Endothelial cell of umbilical vein (primary cell): Measurements from ENCODE around the gene GAN.
A peak's percentile ranks its signal among the peaks of the same experiment; 100 is the strongest.

Experiments used
- CTCF ChIP-seq, 2 donors: IDR thresholded peaks; 1 replicate in 1 of 2; 2 replicates in 1 of 2; pipeline ENCODE4 v1.5.1; 2011; ENCODE audit warnings: low read length in 2 of 2, mild to moderate bottlenecking in 2 of 2, moderate library complexity in 2 of 2, control low read depth in 1 of 2, inconsistent platforms in 1 of 2, low read depth in 1 of 2; ENCODE audit not compliant: insufficient read depth in 1 of 2; ENCODE audit errors: extremely low read depth in 1 of 2
- EZH2 ChIP-seq: IDR thresholded peaks from 2 replicates; pipeline ENCODE4 v1.6.1; 2012; ENCODE audit warnings: borderline replicate concordance, low read depth, mild to moderate bottlenecking, moderate library complexity, low read length, inconsistent platforms; ENCODE audit not compliant: severe bottlenecking
- MAX ChIP-seq: IDR thresholded peaks from 2 replicates; pipeline ENCODE4 v1.6.1; 2011; ENCODE audit not compliant: insufficient read depth, insufficient read length
- POLR2A ChIP-seq: IDR thresholded peaks from 2 replicates; pipeline ENCODE4 v1.6.1; 2012; ENCODE audit warnings: low read depth, mild to moderate bottlenecking, control low read depth, low read length
- POLR2AphosphoS5 ChIP-seq: IDR thresholded peaks from 2 replicates; pipeline ENCODE4 v1.6.1; 2012; ENCODE audit warnings: low read depth, mild to moderate bottlenecking, control low read depth, low read length, moderate library complexity; ENCODE audit not compliant: insufficient read depth

GRCh38 chr16:81314603-81315270, at the start of gene GAN:
- TF ChIP-seq CTCF (IDR thresholded peaks at IDR 0.05; ENCODE audit: extremely low read depth in 1 of 2, insufficient read depth in 1 of 2, low read depth in 1 of 2, low read length in 2 of 2) (no peak), EZH2 (no peak), POLR2AphosphoS5 (peak; percentile 92), POLR2A (peak; percentile 76), MAX (peak; percentile 48)
